Ovary (tissue), 9 donors: ENCODE data around the gene U2AF1L4. TPM values are rescaled to one million over a fixed set of nuclear protein-coding genes. Genes with fewer than 3 reads are reported as not detected.

Experiments used
- DNase-seq, 5 donors: peaks; one replicate each; pipeline ENCODE4 v3.0.0-alpha.2; 2019 to 2020
- H3K27ac ChIP-seq, 2 donors: fragments of 200-600 bp; one replicate each; pipeline versions ENCODE4 v1.5.1 to v1.8.0; 2019 to 2022
- H3K27me3 ChIP-seq: fragments of 200-600 bp; one replicate; pipeline ENCODE4 v1.8.0; 2022
- H3K36me3 ChIP-seq: fragments of 200-600 bp; sonication (generic); one replicate; pipeline ENCODE4 v1.5.1; 2019
- H3K4me1 ChIP-seq: one replicate; pipeline ENCODE4 v1.8.1; 2013; ENCODE audit warnings: mild to moderate bottlenecking, moderate library complexity; ENCODE audit not compliant: insufficient read depth
- H3K4me3 ChIP-seq: fragments of 200-600 bp; sonication (generic); one replicate; pipeline ENCODE4 v1.5.1; 2017
- H3K9me3 ChIP-seq, 2 donors: fragments of 200-600 bp in 1 of 2; sonication (generic) in 1 of 2; one replicate each; pipeline versions ENCODE4 v1.5.1 to v1.8.1; 2013 to 2019; ENCODE audit warnings: mild to moderate bottlenecking in 1 of 2, moderate library complexity in 1 of 2
- EP300 ChIP-seq: sonication (generic); formaldehyde crosslinking; IDR thresholded peaks from one replicate; pipeline ENCODE4 v1.6.1; 2017; ENCODE audit warnings: antibody characterized with exemption
- POLR2A ChIP-seq: fragments of 450-650 bp; IDR thresholded peaks from one replicate; pipeline ENCODE4 v1.6.1; 2017; ENCODE audit warnings: antibody characterized with exemption, mild to moderate bottlenecking, moderate library complexity
- WGBS, 3 donors: extraction: QIAGEN DNeasy Blood & Tissue Kit in 1 of 3; methylation state at CpG; one replicate each; pipeline versions ENCODE4 v1.1.5 to v1.1.7; 2013 to 2017; 5-methylcytosine and 5-hydroxymethylcytosine counted together
- intact Hi-C, 4 donors: fragments of 100-400 bp; cut with DNase I; formaldehyde crosslinking; loops; one replicate each; pipeline versions ENCODE4 v1.11.0 to v1.15.1; 2022 to 2023
- polyA plus RNA-seq, 2 donors: library from polyadenylated mRNA; stranded (reverse); fragments of 200-250 nt in 1 of 2; fragments of 350-450 nt in 1 of 2; fragmentation: Illumina TruSeq in 1 of 2; extraction: RNeasy Lipid Tissue Mini Kit (QIAGEN cat#74804) in 1 of 2; gene quantifications; one replicate each; pipeline ENCODE4 v1.2.3, GENCODE V29; 2013 to 2014
- total RNA-seq, 7 donors: library from RNA; depleted of rRNA in 2 of 7; stranded (reverse); fragments of >200 nt in 2 of 7; fragmentation: NEBNext Ultra II Directional in 3 of 7; extraction: Animal tissue kit (Norgen Biotek cat#: 25700) in 3 of 7; gene quantifications; one replicate each; pipeline versions ENCODE4 v1.1.0 to v1.2.4, GENCODE V29; 2016 to 2023
- TF ChIP-seq, protein P1 (sequence below), 3 donors: fragments of 450-650 bp in 2 of 3; fragments of 200-600 bp in 1 of 3; IDR thresholded peaks; one replicate each; pipeline versions ENCODE4 v1.5.1 to v1.8.0; 2016 to 2022; ENCODE audit warnings: antibody characterized with exemption in 3 of 3, mild to moderate bottlenecking in 1 of 3
- donor health status: DM: no; HTN: no; CAD: no; lungs with moderate emphysema.
- donor health status: DM: no; HTN: no; CAD: no.
- donor health status: Bipolar disorder and iron deficiency.
- donor health status: DM: yes; HTN: yes; CAD: no.
- donor health status: DM: no; HTN: no; CAD: no.
- donor health status: DM: yes; HTN: yes; CAD: no.

U2AF1L4 gene
- total and polyA plus RNA-seq, 9 donors = 16.7 to 37.7 (median 25.6) TPM

DNA sequence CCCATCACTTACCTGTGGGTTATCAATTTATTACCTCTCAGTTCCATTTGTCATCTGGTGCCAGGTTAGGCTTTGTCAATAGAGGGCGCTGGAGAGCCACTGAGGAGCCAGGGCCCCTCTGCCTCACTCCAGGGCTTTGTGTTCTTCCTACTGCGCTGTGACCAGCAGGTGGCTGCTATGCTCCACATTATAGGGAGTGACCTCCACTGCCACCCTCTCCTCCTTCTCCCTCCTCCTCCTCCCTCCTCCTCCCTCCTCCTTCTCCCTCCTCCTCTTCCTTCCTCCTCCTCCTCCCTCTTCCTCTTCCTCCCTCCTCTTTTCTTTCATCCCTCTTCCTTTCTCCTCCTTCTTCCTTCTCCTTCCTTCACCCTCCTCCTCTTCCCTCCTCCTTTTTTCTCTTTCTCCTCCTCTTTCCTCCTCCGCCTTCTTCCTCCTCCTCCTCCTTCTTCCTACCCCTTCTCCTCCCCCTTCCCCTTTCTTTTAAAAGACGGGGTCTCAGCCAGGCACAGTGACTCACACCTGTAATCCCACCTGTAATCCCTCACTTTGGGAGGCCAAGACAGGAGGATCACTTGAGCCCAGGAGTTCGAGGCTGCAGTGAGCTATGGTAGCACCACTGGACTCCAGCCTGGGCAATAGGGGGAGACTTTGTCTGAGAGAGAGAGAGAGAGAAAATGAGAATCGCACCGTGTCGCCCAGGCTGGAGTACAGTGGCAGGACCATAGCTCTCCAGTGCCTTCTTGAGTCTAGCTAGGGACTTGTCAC is 51.2 kb downstream of the U2AF1L4 start:
- intact Hi-C loops = loop anchor here (2.0 to 10.0 kb wide), 6 partner anchors 23 to 241 kb away; partner anchors contain the start of gene LRFN3 (in 2 of the 4)
- WGBS, 3 donors = 29 to 41% (median 29%) methylated on average over 8 of the region's 8 CpGs

DNA sequence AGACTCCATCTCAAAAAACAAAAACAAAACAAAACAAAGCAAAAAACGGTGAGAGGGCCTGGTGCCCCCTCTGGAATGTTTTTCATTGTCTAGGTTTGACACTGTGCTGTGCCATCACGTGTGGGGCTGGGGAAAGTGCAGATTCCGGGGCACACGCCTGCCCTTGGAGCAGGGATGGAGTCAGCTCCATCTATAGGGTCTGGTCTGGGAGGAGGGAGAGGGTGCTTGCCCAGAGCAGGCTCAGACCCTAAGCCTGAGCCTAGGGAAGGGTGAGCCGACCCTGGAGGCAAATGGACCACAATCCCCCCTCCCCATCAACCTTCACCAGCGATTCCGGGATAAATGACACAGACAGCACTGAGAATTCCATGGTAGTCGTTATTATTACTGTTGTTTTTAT is 51.8 kb downstream of the U2AF1L4 start:
- Histone ChIP-seq H3K27me3 (no peaks in the 10 kb centered on the region), H3K27ac (no peak overlapping the region), H3K36me3 (no peaks in the 10 kb centered on the region), H3K4me1 (no peaks in the 10 kb centered on the region), H3K9me3 (no peaks in the 10 kb centered on the region), H3K4me3 (no peak overlapping the region)
- WGBS, 3 donors = 10 to 12% (median 11%) methylated on average over 8 of the region's 8 CpGs
- no peak for DNase-seq
- intact Hi-C loops = loop anchor here in 3 of 4 donors (5.0 to 10.0 kb wide), 3 partner anchors 124 to 241 kb away; partner anchors contain the start of gene LRFN3 (in 2 of the 3)
- TF ChIP-seq, protein P1, sequence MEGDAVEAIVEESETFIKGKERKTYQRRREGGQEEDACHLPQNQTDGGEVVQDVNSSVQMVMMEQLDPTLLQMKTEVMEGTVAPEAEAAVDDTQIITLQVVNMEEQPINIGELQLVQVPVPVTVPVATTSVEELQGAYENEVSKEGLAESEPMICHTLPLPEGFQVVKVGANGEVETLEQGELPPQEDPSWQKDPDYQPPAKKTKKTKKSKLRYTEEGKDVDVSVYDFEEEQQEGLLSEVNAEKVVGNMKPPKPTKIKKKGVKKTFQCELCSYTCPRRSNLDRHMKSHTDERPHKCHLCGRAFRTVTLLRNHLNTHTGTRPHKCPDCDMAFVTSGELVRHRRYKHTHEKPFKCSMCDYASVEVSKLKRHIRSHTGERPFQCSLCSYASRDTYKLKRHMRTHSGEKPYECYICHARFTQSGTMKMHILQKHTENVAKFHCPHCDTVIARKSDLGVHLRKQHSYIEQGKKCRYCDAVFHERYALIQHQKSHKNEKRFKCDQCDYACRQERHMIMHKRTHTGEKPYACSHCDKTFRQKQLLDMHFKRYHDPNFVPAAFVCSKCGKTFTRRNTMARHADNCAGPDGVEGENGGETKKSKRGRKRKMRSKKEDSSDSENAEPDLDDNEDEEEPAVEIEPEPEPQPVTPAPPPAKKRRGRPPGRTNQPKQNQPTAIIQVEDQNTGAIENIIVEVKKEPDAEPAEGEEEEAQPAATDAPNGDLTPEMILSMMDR (IDR thresholded peaks at IDR 0.05) = no peak
- TF ChIP-seq POLR2A (no peak), EP300 (no peak)

More for the DNA sequence above, 51.2 kb downstream of the U2AF1L4 start:
- Histone ChIP-seq H3K27me3 (no peaks in the 10 kb centered on the region), H3K4me3 (no peak overlapping the region), H3K27ac (no peak overlapping the region), H3K4me1 (no peaks in the 10 kb centered on the region), H3K36me3 (no peaks in the 10 kb centered on the region), H3K9me3 (no peaks in the 10 kb centered on the region)
- DNase-seq = peak; percentile 77 to 88 (median 86)
- no peak for TF ChIP-seq POLR2A
- TF ChIP-seq, protein P1 (IDR thresholded peaks at IDR 0.05) = peak; percentile 88 to 97 (median 96)

Other genes with a start within 250 kb of the U2AF1L4 start
- gene DMKN, start 231.8 kb downstream of the U2AF1L4 start, total RNA-seq = 100 to 1,000 TPM in 3 of 7 donors, 10 to 100 TPM in 4; 82.1 to 177 (median 98.4) TPM
- 10 to 100 TPM; 58.3 to 59.0 TPM for gene DMKN, start 231.8 kb downstream of the U2AF1L4 start, polyA plus RNA-seq
- gene SBSN, start 217.1 kb downstream of the U2AF1L4 start, total RNA-seq = not detected
- gene SBSN, start 217.1 kb downstream of the U2AF1L4 start, polyA plus RNA-seq = not detected
- gene GAPDHS, start 212.0 kb downstream of the U2AF1L4 start, total RNA-seq = not detected
- gene GAPDHS, start 212.0 kb downstream of the U2AF1L4 start, polyA plus RNA-seq = not detected
- 10 to 100 TPM; 61.4 to 87.7 (median 66.8) TPM for gene TMEM147, start 199.8 kb downstream of the U2AF1L4 start, total RNA-seq
- 100 to 1,000 TPM in 1 of 2 donors, 10 to 100 TPM in 1; 80.9 to 105 TPM for gene TMEM147, start 199.8 kb downstream of the U2AF1L4 start, polyA plus RNA-seq
- not detected for gene ATP4A, start 181.8 kb downstream of the U2AF1L4 start, total RNA-seq
- under 1 TPM in 1 of 2 donors, not detected in 1; 0.02 TPM for gene ATP4A, start 181.8 kb downstream of the U2AF1L4 start, polyA plus RNA-seq
- not detected for gene PMIS2, start 159.2 kb downstream of the U2AF1L4 start, total RNA-seq
- not detected for gene PMIS2, start 159.2 kb downstream of the U2AF1L4 start, polyA plus RNA-seq
- 10 to 100 TPM; 10.6 to 24.5 (median 19.5) TPM for gene HAUS5, start 132.7 kb downstream of the U2AF1L4 start, total RNA-seq
- 10 to 100 TPM in 1 of 2 donors, 1 to 10 TPM in 1; 8.8 to 14.8 TPM for gene HAUS5, start 132.7 kb downstream of the U2AF1L4 start, polyA plus RNA-seq
- gene RBM42, start 116.4 kb downstream of the U2AF1L4 start, total RNA-seq = 10 to 100 TPM; 43.0 to 90.4 (median 78.1) TPM
- 10 to 100 TPM in 1 of 2 donors, 1 to 10 TPM in 1; 6.1 to 68.0 TPM for gene RBM42, start 116.4 kb downstream of the U2AF1L4 start, polyA plus RNA-seq
- gene ETV2, start 103.7 kb downstream of the U2AF1L4 start, total RNA-seq = 1 to 10 TPM in 5 of 7 donors, under 1 TPM in 2; 0.79 to 2.5 (median 1.4) TPM
- gene ETV2, start 103.7 kb downstream of the U2AF1L4 start, polyA plus RNA-seq = 1 to 10 TPM in 1 of 2 donors, not detected in 1; 1.9 TPM
- 100 to 1,000 TPM; 181 to 320 (median 243) TPM for gene COX6B1, start 97.1 kb downstream of the U2AF1L4 start, total RNA-seq
- 100 to 1,000 TPM; 466 to 601 TPM for gene COX6B1, start 97.1 kb downstream of the U2AF1L4 start, polyA plus RNA-seq
- not detected for gene UPK1A, start 78.9 kb downstream of the U2AF1L4 start, total RNA-seq
- under 1 TPM; 0.06 to 0.20 TPM for gene UPK1A, start 78.9 kb downstream of the U2AF1L4 start, polyA plus RNA-seq
- gene ZBTB32, start 40.9 kb downstream of the U2AF1L4 start, total RNA-seq = under 1 TPM in 1 of 7 donors, not detected in 6; 0.41 TPM
- not detected for gene ZBTB32, start 40.9 kb downstream of the U2AF1L4 start, polyA plus RNA-seq
- gene KMT2B, start 27.4 kb downstream of the U2AF1L4 start, total RNA-seq = 10 to 100 TPM; 13.0 to 53.7 (median 38.4) TPM
- 10 to 100 TPM in 1 of 2 donors, 1 to 10 TPM in 1; 8.8 to 27.2 TPM for gene KMT2B, start 27.4 kb downstream of the U2AF1L4 start, polyA plus RNA-seq
- 10 to 100 TPM in 3 of 7 donors, 1 to 10 TPM in 4; 3.6 to 12.8 (median 7.6) TPM for gene IGFLR1, start 3.0 kb downstream of the U2AF1L4 start, total RNA-seq
- 1 to 10 TPM in 1 of 2 donors, under 1 TPM in 1; 0.93 to 9.0 TPM for gene IGFLR1, start 3.0 kb downstream of the U2AF1L4 start, polyA plus RNA-seq
- gene PSENEN, start 233 bp upstream of the U2AF1L4 start, total RNA-seq = 10 to 100 TPM; 23.4 to 90.4 (median 44.9) TPM
- gene PSENEN, start 233 bp upstream of the U2AF1L4 start, polyA plus RNA-seq = 10 to 100 TPM; 34.0 to 44.6 TPM
- 10 to 100 TPM; 14.5 to 25.6 (median 19.1) TPM for gene LIN37, start 3.2 kb upstream of the U2AF1L4 start, total RNA-seq
- gene LIN37, start 3.2 kb upstream of the U2AF1L4 start, polyA plus RNA-seq = 10 to 100 TPM in 1 of 2 donors, 1 to 10 TPM in 1; 9.8 to 24.1 TPM
- 100 to 1,000 TPM in 6 of 7 donors, 10 to 100 TPM in 1; 44.9 to 276 (median 232) TPM for gene HSPB6, start 11.6 kb upstream of the U2AF1L4 start, total RNA-seq
- 100 to 1,000 TPM; 101 to 434 TPM for gene HSPB6, start 11.6 kb upstream of the U2AF1L4 start, polyA plus RNA-seq
- gene PROSER3, start 12.8 kb upstream of the U2AF1L4 start, total RNA-seq = 10 to 100 TPM in 5 of 7 donors, 1 to 10 TPM in 2; 3.3 to 59.0 (median 32.0) TPM
- 10 to 100 TPM; 12.6 to 12.9 TPM for gene PROSER3, start 12.8 kb upstream of the U2AF1L4 start, polyA plus RNA-seq
- gene ARHGAP33, start 30.1 kb upstream of the U2AF1L4 start, total RNA-seq = 10 to 100 TPM; 14.7 to 52.7 (median 46.1) TPM
- 10 to 100 TPM in 1 of 2 donors, under 1 TPM in 1; 0.95 to 18.5 TPM for gene ARHGAP33, start 30.1 kb upstream of the U2AF1L4 start, polyA plus RNA-seq
- under 1 TPM in 1 of 7 donors, not detected in 6; 0.41 TPM for gene PRODH2, start 67.4 kb upstream of the U2AF1L4 start, total RNA-seq
- gene PRODH2, start 67.4 kb upstream of the U2AF1L4 start, polyA plus RNA-seq = not detected
- 1 to 10 TPM in 1 of 7 donors, under 1 TPM in 1, not detected in 5; 0.12 to 1.0 TPM for gene NPHS1, start 107.1 kb upstream of the U2AF1L4 start, total RNA-seq
- under 1 TPM in 1 of 2 donors, not detected in 1; 0.01 TPM for gene NPHS1, start 107.1 kb upstream of the U2AF1L4 start, polyA plus RNA-seq
- under 1 TPM in 2 of 7 donors, not detected in 5; 0.12 to 0.15 TPM for gene KIRREL2, start 111.5 kb upstream of the U2AF1L4 start, total RNA-seq
- under 1 TPM; 0.02 to 0.05 TPM for gene KIRREL2, start 111.5 kb upstream of the U2AF1L4 start, polyA plus RNA-seq
- 10 to 100 TPM in 1 of 7 donors, 1 to 10 TPM in 3, under 1 TPM in 3; 0.55 to 10.1 (median 1.5) TPM for gene APLP1, start 123.2 kb upstream of the U2AF1L4 start, total RNA-seq
- 1 to 10 TPM; 1.6 to 3.0 TPM for gene APLP1, start 123.2 kb upstream of the U2AF1L4 start, polyA plus RNA-seq
- 10 to 100 TPM; 10.4 to 23.7 (median 14.6) TPM for gene NFKBID, start 155.1 kb upstream of the U2AF1L4 start, total RNA-seq
- gene NFKBID, start 155.1 kb upstream of the U2AF1L4 start, polyA plus RNA-seq = 1 to 10 TPM; 4.8 to 5.0 TPM
- gene HCST, start 157.1 kb upstream of the U2AF1L4 start, total RNA-seq = 1 to 10 TPM in 6 of 7 donors, under 1 TPM in 1; 0.92 to 6.3 (median 5.5) TPM
- 1 to 10 TPM; 8.5 to 9.2 TPM for gene HCST, start 157.1 kb upstream of the U2AF1L4 start, polyA plus RNA-seq
- 10 to 100 TPM in 6 of 7 donors, 1 to 10 TPM in 1; 9.2 to 41.5 (median 31.4) TPM for gene TYROBP, start 162.9 kb upstream of the U2AF1L4 start, total RNA-seq
- gene TYROBP, start 162.9 kb upstream of the U2AF1L4 start, polyA plus RNA-seq = 100 to 1,000 TPM in 1 of 2 donors, 10 to 100 TPM in 1; 55.1 to 135 TPM
- gene LRFN3, start 191.0 kb upstream of the U2AF1L4 start, total RNA-seq = 10 to 100 TPM; 10.6 to 31.2 (median 21.9) TPM
- gene LRFN3, start 191.0 kb upstream of the U2AF1L4 start, polyA plus RNA-seq = 10 to 100 TPM in 1 of 2 donors, 1 to 10 TPM in 1; 6.4 to 13.4 TPM
- 10 to 100 TPM; 17.0 to 78.6 (median 20.2) TPM for gene SDHAF1, start 249.8 kb upstream of the U2AF1L4 start, total RNA-seq
- gene SDHAF1, start 249.8 kb upstream of the U2AF1L4 start, polyA plus RNA-seq = 10 to 100 TPM; 11.2 to 21.6 TPM